ENCODE measurements around the gene ZNF835.

- TF ChIP-seq POLR2A (IDR thresholded peaks at IDR 0.05): no peak
- TF ChIP-seq, protein P1, sequence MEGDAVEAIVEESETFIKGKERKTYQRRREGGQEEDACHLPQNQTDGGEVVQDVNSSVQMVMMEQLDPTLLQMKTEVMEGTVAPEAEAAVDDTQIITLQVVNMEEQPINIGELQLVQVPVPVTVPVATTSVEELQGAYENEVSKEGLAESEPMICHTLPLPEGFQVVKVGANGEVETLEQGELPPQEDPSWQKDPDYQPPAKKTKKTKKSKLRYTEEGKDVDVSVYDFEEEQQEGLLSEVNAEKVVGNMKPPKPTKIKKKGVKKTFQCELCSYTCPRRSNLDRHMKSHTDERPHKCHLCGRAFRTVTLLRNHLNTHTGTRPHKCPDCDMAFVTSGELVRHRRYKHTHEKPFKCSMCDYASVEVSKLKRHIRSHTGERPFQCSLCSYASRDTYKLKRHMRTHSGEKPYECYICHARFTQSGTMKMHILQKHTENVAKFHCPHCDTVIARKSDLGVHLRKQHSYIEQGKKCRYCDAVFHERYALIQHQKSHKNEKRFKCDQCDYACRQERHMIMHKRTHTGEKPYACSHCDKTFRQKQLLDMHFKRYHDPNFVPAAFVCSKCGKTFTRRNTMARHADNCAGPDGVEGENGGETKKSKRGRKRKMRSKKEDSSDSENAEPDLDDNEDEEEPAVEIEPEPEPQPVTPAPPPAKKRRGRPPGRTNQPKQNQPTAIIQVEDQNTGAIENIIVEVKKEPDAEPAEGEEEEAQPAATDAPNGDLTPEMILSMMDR (IDR thresholded peaks at IDR 0.05): no peak
Measured at GRCh38 chr19:56617531-56617930, 54.0 kb downstream of the ZNF835 start.

Measured in vagina (tissue), 2 donors.